GM19452 (cell line): ENCODE data around the gene FRAT1.
A peak's percentile ranks its signal among the peaks of the same experiment; 100 is the strongest.

Experiments used
- ATAC-seq: cut with Tn5 transposase; IDR thresholded peaks from one replicate; pipeline ENCODE4 v1.9.1; 2021; ENCODE audit not compliant: unreplicated experiment

The FRAT1 gene

GRCh38 chr10:97307866-97308780, 10.9 kb upstream of the FRAT1 start:
- no peak for ATAC-seq

- ATAC-seq, result no peak
These were observed 7.9 kb upstream of the FRAT1 start for GRCh38 chr10:97311111-97311626.

- no peak for ATAC-seq
These were observed 6.2 kb upstream of the FRAT1 start for GRCh38 chr10:97312897-97313296.

- no peak for ATAC-seq
These were observed 4.4 kb upstream of the FRAT1 start for GRCh38 chr10:97314671-97315070.

- peak; percentile 34 for ATAC-seq
These were observed 804 bp downstream of the FRAT1 start for GRCh38 chr10:97319671-97320479.

GRCh38 chr10:97320480-97321031, 1.5 kb downstream of the FRAT1 start:
- ATAC-seq, result no peak

GRCh38 chr10:97321032-97321803, 2.1 kb downstream of the FRAT1 start:
- no peak for ATAC-seq

- ATAC-seq, result no peak
These were observed 2.7 kb downstream of the FRAT1 start for GRCh38 chr10:97321804-97322190.

- no peak for ATAC-seq
These were observed 4.4 kb downstream of the FRAT1 start for GRCh38 chr10:97323501-97323900.

- ATAC-seq, result no peak
These were observed 6.7 kb downstream of the FRAT1 start for GRCh38 chr10:97325754-97326153.

GRCh38 chr10:97327348-97328294, 8.6 kb downstream of the FRAT1 start:
- ATAC-seq, result no peak

GRCh38 chr10:97328646-97329453, 9.8 kb downstream of the FRAT1 start:
- ATAC-seq, result no peak

GRCh38 chr10:97329766-97330165, 10.7 kb downstream of the FRAT1 start:
- no peak for ATAC-seq

- no peak for ATAC-seq
These were observed 12.2 kb downstream of the FRAT1 start for GRCh38 chr10:97331153-97331703.

- ATAC-seq, result no peak
These were observed 13.7 kb downstream of the FRAT1 start for GRCh38 chr10:97332591-97333350.

- no peak for ATAC-seq
These were observed 14.2 kb downstream of the FRAT1 start for GRCh38 chr10:97333351-97333600.

GRCh38 chr10:97333601-97334369, 14.7 kb downstream of the FRAT1 start:
- peak; percentile 21 for ATAC-seq
